H1 (cell line): ENCODE measurements around the gene CKAP2L. TPM values are rescaled to one million over a fixed set of nuclear protein-coding genes. Genes with fewer than 3 reads are reported as not detected.

ENCODE experiments used
- ATF3 ChIP-seq: IDR thresholded peaks from 2 replicates; pipeline ENCODE4 v1.6.1; 2011; ENCODE audit warnings: low read depth, mild to moderate bottlenecking, low read length; ENCODE audit not compliant: insufficient read depth
- BCL11A ChIP-seq, 2 experiments: IDR thresholded peaks; one replicate each; pipeline ENCODE4 v1.6.1; 2011; ENCODE audit warnings: low read depth in 2 of 2, low read length in 2 of 2, mild to moderate bottlenecking in 2 of 2
- CHD2 ChIP-seq: IDR thresholded peaks from 2 replicates; pipeline ENCODE4 v1.6.1; 2012; ENCODE audit warnings: low read length, improper control_type of control experiment
- FOSL1 ChIP-seq: IDR thresholded peaks from 2 replicates; pipeline ENCODE4 v1.6.1; 2011; ENCODE audit warnings: mild to moderate bottlenecking, low read depth, low read length, moderate library complexity; ENCODE audit not compliant: insufficient read depth
- GABPA ChIP-seq: IDR thresholded peaks from 2 replicates; pipeline ENCODE4 v1.6.1; 2011; ENCODE audit warnings: mild to moderate bottlenecking, low read length, moderate library complexity, borderline replicate concordance; ENCODE audit not compliant: insufficient read depth
- NRF1 ChIP-seq: IDR thresholded peaks from 2 replicates; pipeline ENCODE4 v1.6.1; 2011; ENCODE audit warnings: mild to moderate bottlenecking, low read depth, low read length, improper control_type of control experiment
- PHF8 ChIP-seq: fragments of 200-600 bp; sonication (generic); conservative IDR thresholded peaks from 2 replicates; pipeline ENCODE4 v1.7.1; 2012; ENCODE audit warnings: low read depth, mild to moderate bottlenecking, inconsistent platforms, low read length, moderate library complexity
- RXRA ChIP-seq: IDR thresholded peaks from 2 replicates; pipeline ENCODE4 v1.6.1; 2011; ENCODE audit warnings: low read depth, mild to moderate bottlenecking, low read length, moderate library complexity; ENCODE audit not compliant: insufficient read depth
- SIN3A ChIP-seq, 2 experiments: IDR thresholded peaks in 1 of 2; conservative IDR thresholded peaks in 1 of 2; 2 replicates each; pipeline ENCODE4 v1.6.1; 2011 to 2012; ENCODE audit warnings: low read length in 2 of 2, improper control_type of control experiment in 1 of 2, low read depth in 1 of 2, mild to moderate bottlenecking in 1 of 2
- SP1 ChIP-seq: IDR thresholded peaks from 2 replicates; pipeline ENCODE4 v1.6.1; 2011; ENCODE audit warnings: low read depth, low read length
- polyA plus RNA-seq, 7 experiments: library from polyadenylated mRNA; depleted of rRNA in 3 of 7; stranded (reverse) in 5 of 7; unstranded in 2 of 7; fragments of >200 nt in 5 of 7; fragments of 200-250 nt in 2 of 7; gene quantifications; 1 replicate in 5 of 7; 2 replicates in 1 of 7; 4 replicates in 1 of 7; pipeline versions ENCODE4 v1.2.1 to v1.2.3, GENCODE V29; 2011 to 2013; ENCODE audit warnings: missing spikeins in 2 of 7, mixed read lengths in 2 of 7
- total RNA-seq: library from RNA; stranded (reverse); fragmentation: NEBNext Ultra II Directional; extraction: Animal tissue kit (Norgen Biotek cat#: 25700); gene quantifications from 2 replicates; pipeline ENCODE4 v1.2.1, GENCODE V29; 2021

The CKAP2L gene
- total and polyA plus RNA-seq, 2 of the 8 experiments (the other 6 are each of a cell fraction or from before 2014, with no cell fraction given), result 2.5 to 20.7 TPM

- no peak for TF ChIP-seq SIN3A (conservative IDR thresholded peaks at IDR 0.05 in 1 of 2, IDR thresholded peaks at IDR 0.05 in 1 of 2; ENCODE audit: low read depth in 1 of 2, low read length in 2 of 2)
- TF ChIP-seq ATF3, result no peak
- TF ChIP-seq BCL11A (IDR thresholded peaks at IDR 0.05; ENCODE audit: low read depth in 2 of 2, low read length in 2 of 2), result no peak
- no peak for TF ChIP-seq FOSL1
- no peak for TF ChIP-seq PHF8
- no peak for TF ChIP-seq GABPA
- TF ChIP-seq CHD2, result no peak
- no peak for TF ChIP-seq RXRA
- TF ChIP-seq NRF1, result no peak
- no peak for TF ChIP-seq SP1
Measured at GRCh38 chr2:112694182-112694581, 70.2 kb downstream of the CKAP2L start (continued).
